Muscle of arm (tissue), 12 donors: Measurements from ENCODE around the gene SNHG17. TPM values are rescaled to one million over a fixed set of nuclear protein-coding genes. Genes with fewer than 3 reads are reported as not detected.

Experiments used
- DNase-seq: peaks from one replicate; pipeline ENCODE4 v3.0.0-alpha.2; 2013
- polyA plus RNA-seq, 12 donors: library from polyadenylated mRNA; unstranded; fragments of 120-200 nt; gene quantifications; one replicate each; pipeline ENCODE4 v1.2.1, GENCODE V29; 2013; ENCODE audit not compliant: insufficient read length in 12 of 12

The SNHG17 gene
- polyA plus RNA-seq, 12 donors = 15.2 to 57.1 (median 18.3) TPM; not detected in 1

- DNase-seq = no peak
These were observed 58.0 kb downstream of the SNHG17 start for GRCh38 chr20:38377039-38377685.

- no peak for DNase-seq
These were observed 61.2 kb downstream of the SNHG17 start for GRCh38 chr20:38373898-38374297.

GRCh38 chr20:38373231-38373867 is 61.8 kb downstream of the SNHG17 start:
- DNase-seq = no peak

- no peak for DNase-seq
These were observed 62.3 kb downstream of the SNHG17 start for GRCh38 chr20:38372806-38373205.

Other genes with a start within 250 kb of the SNHG17 start
- 10 to 100 TPM in 4 of 12 donors, 1 to 10 TPM in 7, not detected in 1; 7.1 to 15.1 (median 9.4) TPM for gene KIAA1755, start 174.6 kb downstream of the SNHG17 start, polyA plus RNA-seq
- 1 to 10 TPM in 2 of 12 donors, under 1 TPM in 7, not detected in 3; 0.44 to 5.8 (median 0.53) TPM for gene BPI, start 131.2 kb downstream of the SNHG17 start, polyA plus RNA-seq
- under 1 TPM in 2 of 12 donors, not detected in 10; 0.07 to 0.30 TPM for gene LBP, start 88.8 kb downstream of the SNHG17 start, polyA plus RNA-seq
- 10 to 100 TPM in 11 of 12 donors, not detected in 1; 17.4 to 27.9 (median 22.1) TPM for gene RALGAPB, start 37.5 kb upstream of the SNHG17 start, polyA plus RNA-seq
- not detected for gene ADIG, start 145.9 kb upstream of the SNHG17 start, polyA plus RNA-seq
- gene ARHGAP40, start 166.5 kb upstream of the SNHG17 start, polyA plus RNA-seq = 1 to 10 TPM in 1 of 12 donors, under 1 TPM in 2, not detected in 9; 0.32 to 1.9 (median 0.52) TPM